Heart left ventricle (tissue), 13 donors: Measurements from ENCODE around the gene TMEM72.

Source experiments
- POLR2A ChIP-seq, 2 donors: fragments of 450-650 bp; IDR thresholded peaks; one replicate each; pipeline ENCODE4 v1.6.1; 2017; ENCODE audit warnings: antibody characterized with exemption in 2 of 2, mild to moderate bottlenecking in 2 of 2, moderate library complexity in 2 of 2
- TF ChIP-seq, protein P1 (sequence below), 12 donors: fragments of 200-600 bp; sonication (generic) in 4 of 12; IDR thresholded peaks; one replicate each; pipeline versions ENCODE4 v1.5.0 to v1.8.0; 2018 to 2022; ENCODE audit warnings: antibody characterized with exemption in 12 of 12, mild to moderate bottlenecking in 5 of 12
- donor health status: ischemic (EF 13 %, LVEDD 7.1; RV severe dilation, severe dysfunction).
- donor health status: DM: no; HTN: yes; CAD: no.
- donor health status: DM: no; HTN: no; CAD: no.
- donor health status: ischemic (EF 25% LVEDD 6.9; RV normal size, moderate dysfunction).
- donor health status: ischemic (EF 25% LVEDD 5.7; RV mildly dilated, moderate dysfunction).
- donor health status: ischemic (EF 35%, LVEDD 5.7; RV mildly dilated, moderate dysfunction).
- donor health status: nonischemic (EF 11% LVEDD 7.7; RV severe dilation, severe dysfunction).
- donor health status: DM: yes; HTN: yes; CAD: no.
- donor health status: PGD.
- donor health status: ischemic (EF 29% LVEDD 5.4; RV normal size, mild dysfunction).
- donor health status: nonischemic (EF 23%, LVEDD 6.1; RV moderate dilation, normal function).

DNA sequence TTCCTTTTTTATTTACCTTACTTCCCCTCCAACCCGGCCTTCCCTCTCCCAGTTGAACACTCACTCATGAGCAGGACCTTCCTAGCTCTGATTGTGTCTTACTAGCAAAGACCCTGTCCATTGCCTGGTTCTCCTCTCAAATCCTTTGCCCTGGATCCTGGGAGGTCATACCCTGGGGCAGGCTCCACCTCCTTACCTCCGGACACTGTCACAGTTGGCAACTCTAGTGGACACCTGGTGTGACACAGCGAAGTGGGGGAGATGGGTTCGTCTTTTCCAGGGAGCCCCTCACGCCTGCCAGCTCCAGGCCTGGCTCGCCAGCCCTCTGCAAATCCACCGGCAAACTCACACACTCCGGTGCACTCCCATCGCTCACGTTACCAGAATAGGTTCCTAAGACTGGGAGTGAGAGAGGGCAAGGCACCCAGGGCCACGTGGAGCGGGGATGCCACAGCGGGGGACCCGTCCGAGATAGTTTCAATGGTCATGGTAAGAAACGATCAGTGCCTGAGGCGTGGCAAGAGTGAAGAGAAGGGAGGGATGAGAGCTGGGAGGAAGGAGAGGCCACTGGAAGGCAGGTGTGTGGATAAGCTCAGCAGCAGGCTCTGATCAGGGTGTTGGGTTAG is 30.9 kb upstream of the TMEM72 start:
- no peak for TF ChIP-seq POLR2A (IDR thresholded peaks at IDR 0.05)
- TF ChIP-seq, protein P1, sequence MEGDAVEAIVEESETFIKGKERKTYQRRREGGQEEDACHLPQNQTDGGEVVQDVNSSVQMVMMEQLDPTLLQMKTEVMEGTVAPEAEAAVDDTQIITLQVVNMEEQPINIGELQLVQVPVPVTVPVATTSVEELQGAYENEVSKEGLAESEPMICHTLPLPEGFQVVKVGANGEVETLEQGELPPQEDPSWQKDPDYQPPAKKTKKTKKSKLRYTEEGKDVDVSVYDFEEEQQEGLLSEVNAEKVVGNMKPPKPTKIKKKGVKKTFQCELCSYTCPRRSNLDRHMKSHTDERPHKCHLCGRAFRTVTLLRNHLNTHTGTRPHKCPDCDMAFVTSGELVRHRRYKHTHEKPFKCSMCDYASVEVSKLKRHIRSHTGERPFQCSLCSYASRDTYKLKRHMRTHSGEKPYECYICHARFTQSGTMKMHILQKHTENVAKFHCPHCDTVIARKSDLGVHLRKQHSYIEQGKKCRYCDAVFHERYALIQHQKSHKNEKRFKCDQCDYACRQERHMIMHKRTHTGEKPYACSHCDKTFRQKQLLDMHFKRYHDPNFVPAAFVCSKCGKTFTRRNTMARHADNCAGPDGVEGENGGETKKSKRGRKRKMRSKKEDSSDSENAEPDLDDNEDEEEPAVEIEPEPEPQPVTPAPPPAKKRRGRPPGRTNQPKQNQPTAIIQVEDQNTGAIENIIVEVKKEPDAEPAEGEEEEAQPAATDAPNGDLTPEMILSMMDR (IDR thresholded peaks at IDR 0.05): no peak
